OCI-LY1 (cell line): ENCODE data around the gene RAI1.

Source experiments
- H2AFZ ChIP-seq: fragments of 200-600 bp; sonication (generic), shearing (Covaris generic); 2 replicates; pipeline ENCODE4 v1.6.0; 2014; ENCODE audit warnings: antibody characterized with exemption, mild to moderate bottlenecking, low read length
- H3F3A ChIP-seq: fragments of 200-600 bp; sonication (generic), shearing (Covaris generic); 2 replicates; pipeline ENCODE4 v1.6.0; 2014; ENCODE audit warnings: mild to moderate bottlenecking, antibody characterized with exemption, low read length, moderate library complexity; ENCODE audit not compliant: insufficient read depth
- H3K27ac ChIP-seq: fragments of 200-600 bp; sonication (generic); 2 replicates; pipeline ENCODE4 v1.5.1; 2014; ENCODE audit warnings: low read length, mixed run types, mild to moderate bottlenecking, low read depth; ENCODE audit not compliant: poor library complexity, severe bottlenecking
- H3K27me3 ChIP-seq: fragments of 200-600 bp; sonication (generic); 2 replicates; pipeline ENCODE4 v1.6.0; 2014; ENCODE audit warnings: antibody characterized with exemption, mild to moderate bottlenecking, low read length, moderate library complexity; ENCODE audit not compliant: insufficient read depth
- H3K36me3 ChIP-seq: fragments of 200-600 bp; sonication (generic); 2 replicates; pipeline ENCODE4 v1.6.1; 2014; ENCODE audit warnings: mild to moderate bottlenecking, antibody characterized with exemption, low read length, moderate library complexity, mixed read lengths; ENCODE audit not compliant: insufficient read depth
- H3K4me1 ChIP-seq: fragments of 200-600 bp; sonication (generic); 2 replicates; pipeline ENCODE4 v1.5.1; 2014; ENCODE audit warnings: mild to moderate bottlenecking, low read length, moderate library complexity; ENCODE audit not compliant: insufficient read depth, severe bottlenecking
- H3K4me2 ChIP-seq: fragments of 200-600 bp; sonication (generic), shearing (Covaris generic); 2 replicates; pipeline ENCODE4 v1.6.1; 2014; ENCODE audit warnings: low read length
- H3K4me3 ChIP-seq: fragments of 200-600 bp; sonication (generic); 2 replicates; pipeline ENCODE4 v1.5.1; 2014; ENCODE audit warnings: low read length, low read depth, mild to moderate bottlenecking, mixed read lengths; ENCODE audit not compliant: poor library complexity, severe bottlenecking
- H3K79me2 ChIP-seq: fragments of 200-600 bp; shearing (Covaris generic); 2 replicates; pipeline ENCODE4 v1.6.1; 2016; ENCODE audit warnings: mixed run types, low read length, mixed read lengths; ENCODE audit not compliant: insufficient read depth
- H3K9ac ChIP-seq: fragments of 200-600 bp; sonication (generic), shearing (Covaris generic); 2 replicates; pipeline ENCODE4 v1.6.1; 2014; ENCODE audit warnings: mild to moderate bottlenecking, low read length, mixed read lengths
- H3K9me2 ChIP-seq: fragments of 200-600 bp; sonication (generic), shearing (Covaris generic); 2 replicates; pipeline ENCODE4 v1.6.1; 2014; ENCODE audit warnings: low read depth, mild to moderate bottlenecking, low read length, mixed read lengths
- H3K9me3 ChIP-seq: fragments of 200-600 bp; shearing (Covaris generic); 2 replicates; pipeline ENCODE4 v1.6.1; 2014; ENCODE audit warnings: low read length, mixed read lengths
- H4K20me1 ChIP-seq: fragments of 200-600 bp; sonication (generic), shearing (Covaris generic); 2 replicates; pipeline ENCODE4 v1.6.0; 2016; ENCODE audit warnings: mild to moderate bottlenecking, low read length; ENCODE audit not compliant: insufficient read depth
- CTCF ChIP-seq: fragments of 200-600 bp; sonication (generic), shearing (Covaris generic); IDR thresholded peaks from 2 replicates; pipeline ENCODE4 v1.5.1; 2017; ENCODE audit warnings: mild to moderate bottlenecking, antibody characterized with exemption, low read length, moderate library complexity, mixed read lengths
- EZH2 ChIP-seq: fragments of 200-600 bp; sonication (generic), shearing (Covaris generic); IDR thresholded peaks from 2 replicates; pipeline ENCODE4 v1.8.0; 2017; ENCODE audit warnings: borderline replicate concordance, mixed run types, mild to moderate bottlenecking, antibody characterized with exemption, low read length, moderate library complexity, mixed read lengths

RAI1 gene

GRCh38 chr17:17847118-17847689 lies 165.9 kb downstream of the RAI1 start:
- no peaks in the 10 kb centered on the region for H3K27me3 ChIP-seq
- H3K79me2 ChIP-seq, result no peaks in the 10 kb centered on the region
- H3K27ac ChIP-seq, result no peak overlapping the region
- TF ChIP-seq CTCF, result no peak
- no peak for TF ChIP-seq EZH2
- H3K36me3 ChIP-seq, result no peaks in the 10 kb centered on the region
- no peaks in the 10 kb centered on the region for H3F3A ChIP-seq
- no peak overlapping the region for H3K4me2 ChIP-seq
- H2AFZ ChIP-seq, result no peak overlapping the region
- peaks cover 19% of the 10 kb centered on the region for H3K4me1 ChIP-seq
- H3K9me3 ChIP-seq, result no peaks in the 10 kb centered on the region
- H3K9me2 ChIP-seq, result no peaks in the 10 kb centered on the region
- H3K4me3 ChIP-seq, result no peak overlapping the region
- H4K20me1 ChIP-seq, result no peaks in the 10 kb centered on the region
- H3K9ac ChIP-seq, result no peak overlapping the region

GRCh38 chr17:17847726-17848125 lies 166.5 kb downstream of the RAI1 start:
- H3K27me3 ChIP-seq, result no peaks in the 10 kb centered on the region
- no peaks in the 10 kb centered on the region for H3F3A ChIP-seq
- H2AFZ ChIP-seq, result no peak overlapping the region
- H3K9me3 ChIP-seq, result no peaks in the 10 kb centered on the region
- H3K4me1 ChIP-seq, result peaks cover 19% of the 10 kb centered on the region
- H3K9me2 ChIP-seq, result no peaks in the 10 kb centered on the region
- H3K79me2 ChIP-seq, result no peaks in the 10 kb centered on the region
- no peaks in the 10 kb centered on the region for H4K20me1 ChIP-seq
- H3K4me2 ChIP-seq, result no peak overlapping the region
- H3K4me3 ChIP-seq, result no peak overlapping the region
- TF ChIP-seq EZH2 (no peak), CTCF (no peak)
- H3K9ac ChIP-seq, result no peak overlapping the region
- no peak overlapping the region for H3K27ac ChIP-seq
- H3K36me3 ChIP-seq, result no peaks in the 10 kb centered on the region

GRCh38 chr17:17848311-17849082 lies 167.2 kb downstream of the RAI1 start:
- H4K20me1 ChIP-seq, result no peaks in the 10 kb centered on the region
- peaks cover 19% of the 10 kb centered on the region for H3K4me1 ChIP-seq
- H3K9ac ChIP-seq, result no peak overlapping the region
- no peaks in the 10 kb centered on the region for H3K36me3 ChIP-seq
- no peak for TF ChIP-seq CTCF
- TF ChIP-seq EZH2, result no peak
- H3K27me3 ChIP-seq, result no peaks in the 10 kb centered on the region
- no peaks in the 10 kb centered on the region for H3K79me2 ChIP-seq
- H3F3A ChIP-seq, result no peaks in the 10 kb centered on the region
- H3K9me2 ChIP-seq, result no peaks in the 10 kb centered on the region
- H3K27ac ChIP-seq, result no peak overlapping the region
- no peak overlapping the region for H3K4me2 ChIP-seq
- H3K9me3 ChIP-seq, result no peaks in the 10 kb centered on the region
- no peak overlapping the region for H3K4me3 ChIP-seq
- no peak overlapping the region for H2AFZ ChIP-seq
